GM18951 (cell line): ENCODE results near the gene OR2J2.
"Not testable (repeated sequence)": the region's sequence is repeated elsewhere in the genome, so short reads cannot be mapped to it uniquely, and the experiment has no call there.

Source experiments
- POLR2A ChIP-seq: IDR thresholded peaks from 4 replicates; pipeline ENCODE4 v1.6.1; 2011; ENCODE audit warnings: mild to moderate bottlenecking; ENCODE audit not compliant: insufficient read length, insufficient read depth; ENCODE audit errors: extremely low read depth
- in situ Hi-C: fragments of 300-500 bp; cut with MboI; formaldehyde crosslinking; loops from one replicate; pipeline ENCODE4 v1.12.0; 2022; ENCODE audit warnings: low sequenced_read_pairs, mixed read lengths, inconsistent platforms; ENCODE audit not compliant: unreplicated experiment

OR2J2 gene

DNA sequence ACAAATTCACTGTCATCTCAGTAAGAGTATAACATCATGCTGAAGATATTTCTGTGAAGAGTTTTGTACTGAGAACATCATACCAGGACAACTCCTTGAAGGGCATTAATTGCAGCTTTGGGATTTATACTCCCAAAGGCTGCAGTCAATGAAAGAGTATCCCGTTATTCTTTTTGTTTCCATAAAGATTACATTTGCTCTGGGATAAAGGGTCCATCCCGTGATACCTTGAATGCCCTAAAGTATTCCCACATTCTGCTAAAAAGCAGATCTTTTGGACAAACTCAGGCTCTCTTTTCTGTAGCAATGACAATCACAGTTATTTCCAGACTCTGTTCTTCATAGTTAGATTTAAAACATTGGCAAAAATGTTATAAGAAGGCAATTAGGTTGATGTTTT lies at the start of gene OR2J2:
TSS of gene OR2J2 (plus strand) at position 301 of the 400 bp plus-strand sequence. CDS start 2,729 bp downstream, outside the sequence.
- in situ Hi-C loops = not testable (repeated sequence)

DNA sequence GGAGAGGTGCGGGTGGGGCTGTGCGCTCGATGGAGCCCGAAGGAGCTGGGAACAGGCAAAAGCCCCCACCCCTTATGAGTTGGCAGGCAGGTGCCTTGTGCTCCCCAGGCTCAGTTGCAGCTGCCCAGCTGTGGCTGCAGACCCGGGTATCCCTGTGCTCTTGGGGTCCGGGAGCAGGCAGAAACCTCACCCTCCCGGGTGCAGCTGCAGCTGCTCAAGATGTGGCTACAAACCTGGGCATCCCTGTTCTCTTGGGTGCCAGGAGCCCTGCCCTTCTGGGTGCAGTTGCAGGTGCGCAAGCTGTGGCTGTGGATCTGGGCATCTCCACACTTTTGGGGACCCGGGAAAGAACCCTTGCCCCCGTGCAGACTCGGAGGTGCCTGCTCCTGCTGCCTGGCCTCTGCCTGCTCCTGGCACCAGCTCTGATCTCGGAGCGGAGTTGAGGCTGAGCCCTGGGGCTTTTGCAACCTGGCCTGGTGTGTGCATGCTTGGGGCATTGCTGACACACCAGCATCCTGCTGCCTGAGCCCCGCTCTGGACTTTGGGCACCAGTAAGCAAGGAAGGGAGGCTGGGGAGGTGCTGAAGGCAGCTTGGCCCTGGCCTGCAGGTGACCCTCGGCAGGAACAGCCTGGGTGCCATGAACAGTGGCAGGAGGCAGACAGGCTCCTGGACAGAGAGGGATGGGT lies 41.2 kb upstream of the OR2J2 start:
- no peak for TF ChIP-seq POLR2A
- in situ Hi-C loops = no loop called here

DNA sequence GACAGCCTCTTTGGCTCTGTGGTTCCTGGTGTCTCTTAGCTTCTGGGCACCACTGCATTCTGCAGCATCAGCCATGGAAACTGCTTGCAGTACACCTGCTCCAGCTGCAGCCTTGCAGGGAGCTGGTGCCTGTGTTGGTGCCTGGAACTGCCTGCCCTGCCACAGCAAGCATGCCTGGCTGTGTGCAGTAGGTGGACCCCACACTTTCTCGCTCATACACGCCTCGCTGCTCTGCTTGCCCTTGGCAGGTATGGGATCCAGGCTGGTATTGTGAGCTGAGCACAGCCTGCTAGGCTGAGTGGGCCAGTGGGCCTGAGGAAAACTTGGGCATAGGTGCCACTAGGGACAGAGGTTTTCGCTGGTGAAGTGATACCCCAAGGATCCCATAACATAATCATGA lies 40.1 kb upstream of the OR2J2 start:
- in situ Hi-C loops = no loop called here
- TF ChIP-seq POLR2A = no peak

DNA sequence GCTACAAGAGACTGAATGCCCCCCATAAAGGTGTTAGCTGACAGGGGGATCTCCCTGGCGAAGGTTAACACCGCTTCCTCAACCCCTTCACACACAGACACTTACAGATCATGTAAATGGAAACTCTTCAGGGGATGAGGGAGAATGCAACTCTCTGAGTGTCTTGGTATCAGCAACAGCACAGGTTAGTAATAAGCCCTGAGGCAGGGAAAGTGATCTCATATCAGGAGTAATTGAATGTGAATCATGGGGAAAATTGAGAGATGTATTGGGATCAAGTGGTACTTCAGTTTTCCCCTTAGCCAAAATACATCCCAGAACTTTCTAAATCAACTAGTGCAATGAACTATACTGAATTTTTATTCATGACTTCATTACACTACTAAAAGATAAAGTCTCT lies 39.0 kb upstream of the OR2J2 start:
- TF ChIP-seq POLR2A = no peak
- in situ Hi-C loops = no loop called here

DNA sequence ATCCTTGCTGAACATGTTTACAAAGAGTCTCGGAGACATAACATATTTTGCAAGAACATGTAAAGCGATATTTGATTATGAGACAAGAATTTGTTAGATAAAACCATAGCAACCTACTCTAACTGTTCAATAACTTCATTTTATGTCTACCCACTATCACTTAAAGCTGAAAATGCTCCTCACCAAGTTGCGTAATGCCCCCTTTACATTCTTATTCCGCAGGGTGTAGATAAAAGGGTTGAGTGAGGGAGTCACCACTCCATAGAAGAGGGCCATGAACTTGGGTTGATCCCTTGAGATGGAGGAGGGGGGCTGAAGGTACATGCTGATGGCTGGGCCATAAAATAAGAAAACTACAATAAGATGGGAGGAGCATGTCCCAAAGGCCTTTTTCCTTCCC lies 33.0 kb upstream of the OR2J2 start:
- in situ Hi-C loops = no loop called here
- TF ChIP-seq POLR2A = no peak

DNA sequence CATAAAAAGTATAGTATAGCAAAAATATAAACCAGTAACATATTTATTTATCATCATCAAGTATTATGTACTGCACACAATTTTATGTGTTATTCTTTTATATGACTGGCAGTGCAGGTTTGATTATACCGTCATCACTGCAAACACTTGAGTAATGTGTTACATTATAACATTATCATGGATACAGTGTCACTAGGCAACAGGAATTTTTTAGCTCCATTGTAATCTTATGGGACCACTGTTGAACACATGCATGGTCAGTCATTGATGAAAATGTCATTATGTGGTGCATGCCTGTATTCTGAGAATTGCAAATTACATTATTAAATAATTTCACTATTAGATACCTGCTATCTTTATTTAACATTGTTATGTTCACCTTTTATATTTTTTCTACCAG lies 29.1 kb upstream of the OR2J2 start:
- in situ Hi-C loops = no loop called here
- no peak for TF ChIP-seq POLR2A

DNA sequence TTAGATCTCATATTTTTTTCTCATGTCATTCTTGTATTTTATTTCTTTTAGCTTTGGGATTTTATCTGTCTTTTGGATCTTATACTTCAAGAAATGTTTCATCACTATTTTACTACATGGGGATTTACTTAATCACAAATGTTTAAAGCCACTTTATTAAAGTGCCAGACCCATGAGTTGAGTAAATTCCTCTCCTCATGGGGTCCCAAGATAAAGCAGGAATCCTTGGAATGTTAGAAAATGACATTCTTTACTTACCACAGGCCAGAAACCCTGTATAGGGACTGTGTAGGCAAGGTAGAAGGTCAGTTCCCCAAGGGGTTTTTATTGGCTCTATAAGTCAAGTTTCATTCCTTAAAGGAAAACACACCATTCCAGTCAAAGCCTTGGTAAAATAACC lies 28.4 kb upstream of the OR2J2 start:
- in situ Hi-C loops = no loop called here
- TF ChIP-seq POLR2A = no peak

DNA sequence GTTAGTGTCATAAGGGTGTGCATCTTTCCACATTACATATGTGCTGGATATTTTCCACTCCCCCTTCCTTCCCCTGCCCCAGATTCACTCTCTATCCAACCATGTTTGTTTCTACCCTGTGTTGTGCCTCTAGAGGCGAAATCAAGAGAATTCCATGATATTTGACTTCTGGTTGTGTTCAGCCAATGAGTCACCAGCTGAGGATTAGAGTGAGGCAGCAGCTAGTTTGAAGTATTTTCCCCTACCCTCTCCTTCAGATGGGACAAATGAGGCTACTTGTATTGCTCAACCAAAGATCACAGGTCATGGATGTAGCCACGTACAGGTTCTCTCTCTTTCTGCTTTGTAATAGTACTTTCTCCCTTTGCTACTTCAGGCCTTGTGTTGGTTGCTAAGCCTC lies 24.5 kb upstream of the OR2J2 start:
- in situ Hi-C loops = no loop called here
- no peak for TF ChIP-seq POLR2A

DNA sequence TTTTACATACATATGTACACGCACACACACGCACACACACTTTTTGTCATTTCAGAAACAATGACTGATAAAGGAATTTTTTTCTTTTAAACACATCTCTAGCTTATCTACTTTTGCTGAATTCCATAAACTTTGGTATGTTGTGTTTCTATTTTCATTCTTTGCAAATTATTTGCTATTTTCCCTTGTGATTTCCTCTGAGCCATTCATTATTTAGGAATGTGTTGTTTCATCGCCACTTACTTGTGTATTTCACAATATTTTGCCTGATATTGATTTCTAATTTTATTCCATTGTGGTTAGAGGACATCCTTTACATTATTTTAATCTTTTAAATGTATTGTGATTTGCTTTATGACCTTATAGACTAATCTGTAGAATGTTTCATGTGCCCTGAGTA lies 23.6 kb upstream of the OR2J2 start:
- no peak for TF ChIP-seq POLR2A

DNA sequence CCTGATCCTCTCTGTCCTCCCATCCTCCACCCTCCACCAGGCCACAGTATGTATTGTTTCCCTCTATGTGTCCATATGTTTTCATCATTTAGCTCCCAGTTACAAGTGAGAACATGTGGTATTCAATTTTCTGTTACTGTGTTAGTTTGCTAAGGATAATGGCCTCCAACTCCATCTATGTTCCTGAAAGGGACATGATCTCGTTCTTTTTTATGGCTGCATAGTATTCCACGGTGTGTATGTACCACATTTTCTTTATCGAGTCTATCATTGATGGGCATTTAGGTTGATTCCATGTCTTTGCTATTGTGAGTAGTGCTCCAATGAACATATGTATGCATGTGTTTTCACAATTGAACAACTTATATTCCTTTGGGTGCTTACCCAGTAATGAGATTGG lies 21.3 kb upstream of the OR2J2 start:
- in situ Hi-C loops = not testable (repeated sequence)

More for the DNA sequence above, 23.6 kb upstream of the OR2J2 start:
- in situ Hi-C loops = no loop called here

DNA sequence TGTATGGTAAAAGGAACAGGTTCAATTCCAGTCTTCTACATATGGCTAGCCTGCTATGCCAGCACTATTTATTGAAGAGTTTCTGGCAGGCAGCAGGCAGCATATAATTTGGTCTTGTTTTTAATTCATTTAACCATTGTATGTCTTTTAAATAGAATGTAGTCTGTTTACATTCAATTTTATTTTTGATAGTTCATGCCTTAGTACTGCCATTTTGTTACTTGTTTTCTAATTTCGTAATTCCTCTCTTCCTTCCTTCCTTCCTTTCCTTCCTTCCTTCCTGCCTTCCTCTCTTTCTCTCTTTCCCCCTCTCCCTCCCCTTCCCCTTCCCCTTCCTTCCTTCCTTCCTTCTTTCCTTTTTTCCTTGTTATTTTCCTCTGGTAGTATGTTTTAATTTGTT lies 17.6 kb upstream of the OR2J2 start:
- in situ Hi-C loops = no loop called here
- no peak for TF ChIP-seq POLR2A

DNA sequence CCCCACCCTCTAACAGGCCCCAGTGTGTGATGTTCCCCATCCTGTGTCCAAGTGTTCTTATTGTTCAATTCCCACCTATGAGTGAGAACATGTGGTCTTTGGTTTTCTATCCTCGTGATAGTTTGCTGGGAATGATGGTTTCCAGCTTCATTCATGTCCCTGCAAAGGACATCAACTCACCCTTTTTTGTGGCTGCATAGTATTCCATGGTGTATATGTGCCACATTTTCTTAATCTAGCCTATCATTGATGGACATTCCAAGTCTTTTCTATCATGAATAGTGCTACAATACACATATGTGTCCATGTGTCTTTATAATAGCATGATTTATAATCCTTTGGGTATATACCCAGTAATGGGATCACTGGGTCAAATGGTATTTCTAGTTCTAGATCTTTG lies 15.5 kb upstream of the OR2J2 start:
- in situ Hi-C loops = not testable (repeated sequence)

DNA sequence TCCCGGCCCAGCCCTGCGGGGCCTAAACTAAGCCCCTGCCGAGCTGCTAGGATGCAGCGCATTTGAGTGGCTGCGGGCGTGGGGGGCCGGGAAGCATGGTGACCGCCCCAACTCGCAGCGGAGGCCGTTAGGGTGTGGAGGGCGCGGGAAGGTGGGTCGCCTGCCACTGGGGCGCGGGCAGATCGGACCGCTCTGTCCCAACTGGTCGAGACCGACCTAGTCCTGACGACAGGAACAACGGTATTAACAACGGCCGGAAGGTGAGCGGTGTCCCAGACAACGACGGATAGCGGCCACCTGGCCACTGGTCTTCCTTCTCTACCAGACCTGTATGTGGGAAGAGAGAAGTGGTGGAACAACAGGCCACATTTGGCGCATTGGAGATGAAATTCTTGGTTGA lies 10.8 kb upstream of the OR2J2 start:
- in situ Hi-C loops = not testable (repeated sequence)

DNA sequence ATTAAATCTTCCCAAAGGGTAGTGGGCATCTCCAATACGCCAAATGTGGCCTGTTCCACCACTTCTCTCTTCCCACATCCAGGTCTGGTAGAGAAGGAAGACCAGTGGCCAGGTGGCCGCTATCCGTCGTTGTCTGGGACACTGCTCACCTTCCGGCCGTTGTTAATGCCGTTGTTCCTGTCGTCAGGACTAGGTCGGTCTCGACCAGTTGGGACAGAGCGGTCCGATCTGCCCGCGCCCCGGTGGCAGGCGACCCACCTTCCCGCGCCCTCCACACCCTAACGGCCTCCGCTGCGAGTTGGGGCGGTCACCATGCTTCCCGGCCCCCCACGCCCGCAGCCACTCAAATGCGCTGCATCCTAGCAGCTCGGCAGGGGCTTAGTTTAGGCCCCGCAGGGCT lies 5.1 kb upstream of the OR2J2 start:
- in situ Hi-C loops = not testable (repeated sequence)

DNA sequence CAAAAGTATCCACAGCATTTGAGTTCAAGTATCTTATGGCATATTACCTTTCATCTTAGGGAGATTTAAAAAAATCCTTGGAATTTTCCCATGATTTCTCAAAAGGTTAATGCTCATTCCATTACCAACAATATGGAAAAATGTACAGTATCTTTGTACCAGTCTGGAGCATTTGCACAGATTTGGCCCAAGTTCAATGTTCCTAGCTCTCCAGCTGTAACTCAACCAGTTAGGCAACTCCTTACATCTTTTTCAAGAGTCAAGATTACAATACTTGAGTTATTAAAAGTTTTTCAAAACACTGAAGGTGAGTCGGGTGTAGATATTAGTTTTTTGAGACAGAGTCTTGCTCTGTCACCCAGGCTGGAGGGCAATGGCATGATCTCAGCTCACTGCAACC lies 1.0 kb downstream of the OR2J2 start:
- in situ Hi-C loops = no loop called here
- no peak for TF ChIP-seq POLR2A
